IPS DF 6.9 (cell line): ENCODE measurements around the gene FBXO2.
"Not testable (repeated sequence)": the region's sequence is repeated elsewhere in the genome, so short reads cannot be mapped to it uniquely, and the experiment has no call there.

Source experiments
- DNase-seq: peaks from one replicate; pipeline ENCODE4 v3.0.0-alpha.2; 2013; ENCODE audit warnings: low read depth, low spot score
- H3K27ac ChIP-seq: one replicate; pipeline ENCODE4 v1.5.1; 2013; ENCODE audit warnings: low read length, control low read depth
- H3K27me3 ChIP-seq: 2 replicates; pipeline ENCODE4 v1.6.1; 2013; ENCODE audit warnings: mild to moderate bottlenecking, low read length; ENCODE audit not compliant: control insufficient read depth, insufficient read depth
- H3K36me3 ChIP-seq: 2 replicates; pipeline ENCODE4 v1.6.1; 2013; ENCODE audit warnings: low read length; ENCODE audit not compliant: control insufficient read depth, insufficient read depth
- H3K4me1 ChIP-seq: 2 replicates; pipeline ENCODE4 v1.6.1; 2013; ENCODE audit warnings: low read length; ENCODE audit not compliant: control insufficient read depth, insufficient read depth
- H3K4me3 ChIP-seq: 2 replicates; pipeline ENCODE4 v1.5.1; 2013; ENCODE audit warnings: mild to moderate bottlenecking, low read length
- H3K9me3 ChIP-seq: 2 replicates; pipeline ENCODE4 v1.6.1; 2013; ENCODE audit warnings: low read length, inconsistent platforms; ENCODE audit not compliant: control insufficient read depth, insufficient read depth
- WGBS: extraction: QIAGEN DNeasy Blood & Tissue Kit; methylation state at CpG from one replicate; pipeline ENCODE4 v1.1.7; 2013; ENCODE audit warnings: mixed read lengths, missing lambda C conversion rate; ENCODE audit not compliant: insufficient read length, insufficient coverage; 5-methylcytosine and 5-hydroxymethylcytosine counted together

The FBXO2 gene

DNA sequence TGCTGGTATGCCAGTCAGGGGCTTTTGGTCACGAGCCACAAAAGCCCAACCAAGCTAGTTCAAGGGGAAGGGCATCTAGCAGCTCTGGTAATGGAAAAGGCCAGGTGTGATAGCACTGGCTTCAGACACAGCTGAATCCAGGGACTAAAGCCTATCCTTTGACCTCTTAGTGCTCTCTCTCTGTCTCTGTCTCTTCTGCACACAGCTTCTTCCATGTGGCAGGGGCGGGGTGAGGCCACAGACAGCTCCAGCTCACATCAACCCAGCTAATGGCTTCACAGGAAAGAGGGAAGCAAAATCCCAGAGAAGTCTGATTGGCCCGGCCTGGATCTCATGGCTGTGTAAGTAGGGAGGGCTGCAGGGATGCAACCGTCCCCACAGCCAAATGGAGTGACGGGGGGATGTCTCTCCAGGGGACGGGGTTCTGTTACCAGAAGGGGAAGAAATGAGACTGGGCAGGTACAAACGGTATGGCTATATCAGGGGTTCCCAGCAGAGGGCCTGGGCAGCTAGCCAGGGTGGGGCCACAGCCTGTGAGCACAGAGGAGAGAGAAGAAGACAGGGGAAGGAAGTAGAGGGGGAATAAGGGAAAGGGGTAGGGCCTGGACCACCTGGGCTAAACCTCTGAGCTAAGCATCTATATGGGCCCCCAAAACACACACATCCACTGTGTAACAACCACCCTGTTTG lies 42.4 kb downstream of the FBXO2 start:
- Histone ChIP-seq H3K4me1 (no peaks in the 10 kb centered on the region), H3K4me3 (no peak overlapping the region), H3K27me3 (no peaks in the 10 kb centered on the region), H3K36me3 (no peaks in the 10 kb centered on the region), H3K9me3 (no peaks in the 10 kb centered on the region), H3K27ac (no peak overlapping the region)
- no peak for DNase-seq
- WGBS: no CpG with 5 or more reads among the region's 7 CpGs

- Histone ChIP-seq H3K36me3 (no peaks in the 10 kb centered on the region), H3K9me3 (no peaks in the 10 kb centered on the region), H3K27me3 (no peaks in the 10 kb centered on the region), H3K4me3 (no peak overlapping the region; the same call in 1 of the 2 replicates), H3K27ac (no peak overlapping the region), H3K4me1 (no peaks in the 10 kb centered on the region)
- WGBS: no CpG with 5 or more reads among the region's 6 CpGs
- no peak for DNase-seq
Observed at GRCh38 chr1:11610629-11611180, 43.5 kb downstream of the FBXO2 start.

DNA sequence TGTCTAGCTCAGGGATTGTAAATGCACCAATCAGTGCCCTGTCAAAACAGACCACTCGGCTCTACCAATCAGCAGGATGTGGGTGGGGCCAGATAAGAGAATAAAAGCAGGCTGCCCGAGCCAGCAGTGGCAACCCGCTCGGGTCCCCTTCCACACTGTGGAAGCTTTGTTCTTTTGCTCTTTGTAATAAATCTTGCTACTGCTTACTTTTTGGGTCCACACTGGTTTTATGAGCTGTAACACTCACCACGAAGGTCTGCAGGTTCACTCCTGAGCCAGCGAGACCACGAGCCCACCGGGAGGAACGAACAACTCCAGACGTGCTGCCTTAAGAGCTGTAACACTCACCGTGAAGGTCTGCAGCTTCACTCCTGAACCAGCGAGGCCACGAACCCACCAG lies 44.9 kb downstream of the FBXO2 start:
- H3K4me1 ChIP-seq, H3K27me3 ChIP-seq, H3K9me3 ChIP-seq, H3K27ac ChIP-seq, DNase-seq, H3K36me3 ChIP-seq, H3K4me3 ChIP-seq: not testable (repeated sequence)
- no CpG with 5 or more reads among the region's 13 CpGs for WGBS

- H3K9me3 ChIP-seq, H3K27ac ChIP-seq, H3K4me1 ChIP-seq, DNase-seq, H3K27me3 ChIP-seq, H3K36me3 ChIP-seq, H3K4me3 ChIP-seq: not testable (repeated sequence)
- no CpG with 5 or more reads among the region's 37 CpGs for WGBS
Observed at GRCh38 chr1:11608596-11609130, 45.6 kb downstream of the FBXO2 start.

GRCh38 chr1:11606775-11607174 lies 47.5 kb downstream of the FBXO2 start:
- no peaks in the 10 kb centered on the region for H3K27me3 ChIP-seq
- H3K4me1 ChIP-seq: peaks cover 5% of the 10 kb centered on the region; the same call in 1 of the 2 replicates
- WGBS: no CpG with 5 or more reads among the region's 6 CpGs

GRCh38 chr1:11602981-11603380 lies 51.2 kb downstream of the FBXO2 start:
- no CpG with 5 or more reads among the region's 5 CpGs for WGBS
- no peak for DNase-seq
- H3K27ac ChIP-seq: no peak overlapping the region

More at GRCh38 chr1:11606775-11607174, 47.5 kb downstream of the FBXO2 start:
- DNase-seq: no peak
- no peaks in the 10 kb centered on the region for H3K36me3 ChIP-seq
- no peaks in the 10 kb centered on the region; the same call in 1 of the 2 replicates for H3K9me3 ChIP-seq
- H3K4me3 ChIP-seq: no peak overlapping the region
- H3K27ac ChIP-seq: no peak overlapping the region

GRCh38 chr1:11602424-11602823 lies 51.8 kb downstream of the FBXO2 start:
- Histone ChIP-seq H3K27ac (no peak overlapping the region), H3K4me1 (peaks cover 5% of the 10 kb centered on the region; the same call in 1 of the 2 replicates), H3K9me3 (no peaks in the 10 kb centered on the region; the same call in 1 of the 2 replicates), H3K36me3 (no peaks in the 10 kb centered on the region), H3K27me3 (no peaks in the 10 kb centered on the region), H3K4me3 (no peak overlapping the region)
- no peak for DNase-seq
- WGBS: no CpG with 5 or more reads among the region's 3 CpGs

More at GRCh38 chr1:11602981-11603380, 51.2 kb downstream of the FBXO2 start:
- H3K4me1 ChIP-seq: peaks cover 5% of the 10 kb centered on the region; the same call in 1 of the 2 replicates
- no peaks in the 10 kb centered on the region for H3K36me3 ChIP-seq
- H3K27me3 ChIP-seq: no peaks in the 10 kb centered on the region
- no peak overlapping the region for H3K4me3 ChIP-seq
- no peaks in the 10 kb centered on the region; the same call in 1 of the 2 replicates for H3K9me3 ChIP-seq

DNA sequence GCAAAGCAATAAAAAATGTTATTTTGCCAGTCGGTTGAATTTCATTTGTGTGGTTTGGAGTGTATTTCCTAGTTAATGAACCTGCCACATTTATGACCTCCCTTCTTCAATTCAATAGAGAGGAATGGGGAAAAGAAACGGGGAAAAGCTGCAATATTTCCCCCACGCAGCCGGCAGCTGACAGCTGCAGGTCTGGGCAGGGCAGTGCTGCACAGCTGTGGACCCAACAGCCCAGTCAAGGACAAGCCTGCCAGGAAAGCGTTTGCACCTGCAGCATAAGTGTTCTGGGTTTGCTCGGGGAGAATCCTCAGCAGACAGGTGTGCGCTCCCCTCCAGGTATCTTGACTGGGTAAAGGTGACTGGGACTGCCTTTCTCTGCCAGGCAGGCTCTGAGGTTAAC lies 53.4 kb downstream of the FBXO2 start:
- no peak overlapping the region for H3K27ac ChIP-seq
- no peaks in the 10 kb centered on the region for H3K36me3 ChIP-seq
- H3K27me3 ChIP-seq: no peaks in the 10 kb centered on the region
- H3K9me3 ChIP-seq: no peaks in the 10 kb centered on the region; the same call in 1 of the 2 replicates
- H3K4me3 ChIP-seq: no peak overlapping the region
- no CpG with 5 or more reads among the region's 7 CpGs for WGBS
- H3K4me1 ChIP-seq: peaks cover 5% of the 10 kb centered on the region; the same call in 1 of the 2 replicates
- no peak for DNase-seq

DNA sequence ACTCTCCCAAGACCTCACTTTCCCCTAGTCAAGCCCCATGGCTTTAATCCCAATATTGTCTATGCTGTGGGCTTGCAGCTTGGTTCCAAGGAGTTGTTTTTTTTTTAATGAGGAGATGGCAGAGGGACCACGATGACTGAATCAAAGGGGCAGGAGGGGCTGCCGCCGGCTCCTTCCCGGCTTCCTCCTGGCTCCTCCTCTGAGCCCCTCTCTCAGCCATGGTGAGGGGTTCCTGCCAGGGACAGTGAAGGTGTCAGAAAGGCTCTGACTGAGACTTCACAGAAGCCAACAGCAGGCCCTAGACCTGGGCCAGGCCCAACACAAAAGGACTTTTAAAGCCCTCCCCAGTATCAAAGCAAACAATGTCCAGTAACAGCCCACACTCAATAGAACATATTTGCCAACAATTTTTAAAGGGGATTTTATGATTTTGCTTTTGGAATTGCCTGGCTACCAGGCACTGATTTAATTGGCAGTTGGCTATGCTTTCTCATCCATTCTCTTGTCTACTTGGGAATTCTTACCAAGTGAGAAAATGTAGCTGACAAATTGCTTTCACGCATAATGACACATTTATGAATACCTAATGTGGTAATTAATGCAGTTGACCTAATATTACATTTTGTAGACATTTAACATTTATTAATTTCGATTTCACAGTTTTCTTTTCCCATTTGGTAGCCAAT lies 54.2 kb downstream of the FBXO2 start:
- H3K36me3 ChIP-seq: no peaks in the 10 kb centered on the region
- no peak overlapping the region for H3K4me3 ChIP-seq
- H3K4me1 ChIP-seq: peaks cover 5% of the 10 kb centered on the region; the same call in 1 of the 2 replicates
- no peak for DNase-seq
- no peaks in the 10 kb centered on the region for H3K27me3 ChIP-seq
- H3K9me3 ChIP-seq: no peaks in the 10 kb centered on the region; the same call in 1 of the 2 replicates
- no CpG with 5 or more reads among the region's 6 CpGs for WGBS
- H3K27ac ChIP-seq: no peak overlapping the region

GRCh38 chr1:11598461-11598860 lies 55.8 kb downstream of the FBXO2 start:
- Histone ChIP-seq H3K9me3 (no peaks in the 10 kb centered on the region; the same call in 1 of the 2 replicates), H3K4me3 (no peak overlapping the region), H3K4me1 (peaks cover 5% of the 10 kb centered on the region; the same call in 1 of the 2 replicates), H3K27ac (no peak overlapping the region), H3K27me3 (no peaks in the 10 kb centered on the region), H3K36me3 (no peaks in the 10 kb centered on the region)
- no CpG with 5 or more reads among the region's 5 CpGs for WGBS
- no peak for DNase-seq
